8988T (cell line): ENCODE measurements around the gene CCDC136.

Experiments
- DNase-seq: peaks from one replicate; pipeline ENCODE4 v3.0.0; 2011

The CCDC136 gene

DNA sequence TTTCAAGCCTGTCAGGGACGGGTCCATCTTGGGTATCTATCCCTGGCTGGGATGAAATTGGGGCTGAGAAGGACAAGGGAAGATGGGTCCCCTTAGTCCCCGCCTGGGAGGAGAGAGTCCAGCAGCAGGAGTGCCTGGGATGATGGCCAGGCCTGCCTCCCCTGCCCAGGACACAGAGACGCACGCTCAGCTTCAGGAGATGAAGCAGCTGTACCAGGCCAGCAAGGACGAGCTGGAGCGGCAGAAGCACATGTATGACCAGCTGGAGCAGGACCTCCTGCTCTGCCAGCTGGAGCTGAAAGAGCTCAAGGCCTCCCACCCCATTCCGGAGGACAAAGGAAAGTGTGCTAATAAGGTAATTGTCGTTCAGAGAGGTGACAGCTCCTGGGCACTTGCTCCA is 15.4 kb downstream of the CCDC136 start:
- no peak for DNase-seq

DNA sequence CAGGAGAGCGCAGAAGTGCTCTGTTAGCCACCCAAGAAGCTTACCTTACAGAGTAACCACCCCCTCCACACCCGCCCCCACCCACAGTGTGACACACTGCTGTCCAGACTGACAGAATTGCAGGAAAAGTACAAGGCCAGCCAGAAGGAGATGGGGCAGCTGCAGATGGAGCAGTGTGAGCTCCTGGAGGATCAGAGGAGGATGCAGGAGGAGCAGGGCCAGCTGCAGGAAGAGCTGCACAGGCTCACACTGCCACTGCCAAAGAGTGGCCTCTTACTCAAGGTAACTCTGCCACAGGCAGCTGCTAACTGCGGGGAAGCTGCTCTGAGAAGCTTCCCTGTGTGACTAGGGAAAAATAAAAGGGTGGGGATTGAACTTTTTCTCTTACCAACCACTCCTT is 17.6 kb downstream of the CCDC136 start:
- no peak for DNase-seq

DNA sequence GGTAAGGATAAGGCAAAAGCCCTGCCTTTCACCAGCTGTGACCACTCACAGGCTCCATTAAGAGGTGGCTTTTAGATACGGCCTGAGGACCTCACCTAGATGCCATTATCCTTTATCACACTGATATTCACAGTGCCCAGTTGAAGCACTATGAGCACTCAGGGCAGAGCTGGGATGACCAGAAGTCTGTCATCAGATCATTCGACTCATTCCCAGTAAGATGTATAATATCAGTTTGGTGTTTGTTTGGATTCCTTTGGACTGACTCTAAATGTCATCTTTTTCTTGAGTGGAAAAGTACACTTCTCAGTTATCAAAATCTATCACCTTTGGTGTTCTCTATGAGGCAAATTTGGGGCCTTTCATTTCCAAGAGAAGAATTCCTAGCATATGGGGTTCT is 18.7 kb downstream of the CCDC136 start:
- DNase-seq: no peak

DNA sequence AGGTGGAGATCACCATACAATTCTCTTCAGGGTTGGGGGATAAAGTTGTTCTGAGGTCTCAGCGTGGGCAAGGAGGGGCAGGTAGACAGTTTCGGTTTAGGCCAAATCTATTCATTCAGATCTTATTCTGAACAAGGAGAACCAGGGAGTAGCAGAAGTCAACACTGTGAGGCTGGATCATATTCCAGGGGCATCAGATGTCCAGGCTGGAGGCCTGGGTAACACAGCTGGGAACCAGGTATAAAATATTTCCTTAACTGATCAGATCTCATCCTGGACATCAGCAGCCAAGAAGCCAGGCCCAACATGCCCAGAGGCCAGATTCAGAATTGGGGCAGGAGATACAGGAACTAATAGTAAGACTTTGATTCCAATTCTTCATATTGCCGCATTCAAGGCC is 19.2 kb downstream of the CCDC136 start:
- DNase-seq: no peak

DNA sequence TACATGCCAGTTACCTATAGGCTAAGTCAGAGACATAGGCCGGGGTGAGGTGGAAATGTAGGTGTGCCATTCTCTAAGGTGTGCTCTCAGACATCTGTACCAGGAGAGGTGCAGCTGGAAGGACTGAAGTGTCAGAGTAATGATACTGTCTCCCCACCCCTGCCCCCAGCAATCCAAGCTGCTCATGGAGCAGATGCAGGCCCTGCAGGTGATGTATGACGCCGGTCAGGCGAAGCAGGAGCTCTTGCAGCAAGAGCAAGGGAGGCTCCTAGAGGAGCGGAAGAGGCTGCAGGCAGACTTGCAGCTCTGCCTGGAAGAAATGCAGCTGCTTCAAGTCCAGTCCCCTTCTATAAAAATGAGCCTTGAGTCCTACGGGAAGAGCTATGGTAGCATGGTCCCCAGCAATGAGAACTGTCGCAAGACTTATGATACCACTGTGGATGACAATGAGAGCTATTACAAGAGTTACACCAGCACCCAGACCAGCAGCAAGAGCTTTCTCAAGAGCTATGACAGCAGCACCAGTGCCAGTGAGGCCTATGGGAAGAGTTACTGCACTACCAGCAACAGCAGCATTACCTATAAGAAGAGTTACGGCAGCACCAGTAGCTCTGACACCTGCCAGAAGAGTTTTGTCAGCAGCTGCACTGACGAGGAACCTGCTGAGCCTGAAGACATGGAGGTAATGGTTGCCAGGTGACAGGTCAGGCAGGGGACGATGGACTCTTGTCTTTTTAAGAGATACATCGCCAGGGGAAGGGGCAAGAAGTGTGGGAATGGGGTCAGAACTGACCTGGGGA is 20.1 kb downstream of the CCDC136 start:
- DNase-seq: no peak

DNA sequence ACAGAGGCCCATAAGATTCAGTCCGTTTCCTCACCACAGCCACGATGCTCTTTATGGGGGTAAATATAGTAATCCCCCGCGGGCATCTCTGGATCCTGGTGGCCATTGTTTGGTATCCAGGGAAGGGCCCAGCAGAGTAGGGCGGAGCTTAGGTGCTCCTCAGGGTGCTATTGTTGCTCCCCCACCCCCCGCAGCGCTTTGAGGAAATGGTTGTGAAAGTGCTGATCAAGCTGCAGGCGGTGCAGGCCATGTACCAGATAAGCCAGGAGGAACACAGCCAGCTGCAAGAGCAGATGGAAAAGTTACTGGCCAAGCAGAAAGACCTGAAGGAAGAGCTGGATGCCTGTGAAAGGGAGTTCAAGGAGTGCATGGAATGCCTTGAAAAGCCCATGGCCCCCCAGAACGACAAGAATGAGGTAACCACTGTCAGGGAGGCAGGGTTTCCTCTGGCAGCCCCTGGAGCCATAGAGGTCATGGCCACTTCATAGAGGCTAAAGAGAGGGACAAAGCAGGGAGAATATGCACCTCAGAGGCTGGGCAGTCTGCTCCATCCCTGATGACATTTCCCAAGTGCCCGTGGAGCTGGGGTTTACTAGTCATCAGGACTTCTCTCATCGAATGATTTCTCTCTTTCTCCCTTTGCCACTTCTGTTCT is 20.9 kb downstream of the CCDC136 start:
- DNase-seq: no peak

DNA sequence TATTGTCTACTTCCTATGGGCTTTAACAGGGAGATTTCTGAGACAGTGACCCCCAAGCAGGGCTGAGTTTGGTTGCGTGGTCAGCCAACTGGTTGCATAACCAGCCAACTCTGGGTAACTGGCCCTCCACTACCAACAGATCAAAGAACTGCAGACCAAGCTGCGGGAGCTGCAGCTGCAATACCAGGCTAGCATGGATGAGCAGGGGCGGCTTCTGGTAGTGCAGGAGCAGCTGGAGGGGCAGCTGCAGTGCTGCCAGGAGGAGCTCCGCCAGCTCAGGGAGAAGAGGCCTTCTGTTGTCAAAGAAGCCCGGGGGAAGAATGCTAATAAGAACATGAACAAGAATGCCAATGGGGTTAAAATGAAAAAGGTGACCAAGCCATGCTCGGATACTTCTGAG is 22.7 kb downstream of the CCDC136 start:
- DNase-seq: no peak

DNA sequence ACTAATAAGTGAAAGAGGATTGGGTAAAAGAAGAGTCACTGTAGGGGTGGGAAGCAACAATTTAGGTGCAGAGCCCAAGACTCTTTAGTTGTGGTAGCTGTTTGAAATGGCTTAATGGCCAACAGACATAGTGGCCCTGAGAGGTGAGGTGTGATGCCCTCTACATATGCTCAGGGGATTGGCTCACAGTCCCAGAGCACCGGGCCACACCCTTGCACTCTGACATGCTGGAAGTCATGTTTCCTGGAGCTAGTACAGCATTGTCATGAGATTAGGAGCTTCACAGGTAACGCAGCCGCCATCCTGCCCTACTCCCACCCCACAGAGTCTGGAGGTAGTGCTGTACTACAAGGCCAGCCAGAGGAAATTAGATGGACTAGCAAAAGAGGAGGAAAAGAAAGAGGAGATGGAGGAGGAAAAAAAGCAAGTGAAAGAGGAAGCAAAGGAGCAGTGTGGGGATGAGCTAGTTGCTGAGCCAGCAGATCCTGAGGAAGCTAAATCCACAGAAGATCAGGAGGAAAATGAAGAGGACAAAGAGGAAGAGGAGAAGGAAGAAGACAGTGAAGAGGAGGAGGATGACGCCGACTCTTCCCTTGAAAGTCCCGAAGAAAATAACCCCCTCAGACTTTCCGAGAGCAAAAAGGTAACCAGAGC is 23.6 kb downstream of the CCDC136 start:
- no peak for DNase-seq

DNA sequence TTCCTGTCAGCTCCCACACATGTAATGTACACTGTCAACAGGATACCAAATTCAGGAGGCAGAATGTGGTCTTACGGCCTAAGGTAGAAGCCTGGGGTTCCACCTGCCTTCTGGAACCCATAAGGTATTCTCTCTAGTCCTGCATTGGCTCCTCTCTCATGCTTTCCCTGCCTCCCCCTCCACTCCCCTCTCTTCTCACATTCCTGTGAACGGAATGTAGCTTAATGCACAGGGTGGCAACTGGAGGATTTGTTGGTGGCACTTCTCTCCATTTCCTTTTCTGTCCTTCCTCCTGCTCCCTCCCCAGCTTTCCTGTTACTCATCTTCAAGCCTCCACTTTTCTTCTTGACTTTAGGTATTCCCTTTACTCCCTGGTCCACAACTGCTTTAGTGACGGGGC is 26.9 kb downstream of the CCDC136 start:
- DNase-seq: no peak

DNA sequence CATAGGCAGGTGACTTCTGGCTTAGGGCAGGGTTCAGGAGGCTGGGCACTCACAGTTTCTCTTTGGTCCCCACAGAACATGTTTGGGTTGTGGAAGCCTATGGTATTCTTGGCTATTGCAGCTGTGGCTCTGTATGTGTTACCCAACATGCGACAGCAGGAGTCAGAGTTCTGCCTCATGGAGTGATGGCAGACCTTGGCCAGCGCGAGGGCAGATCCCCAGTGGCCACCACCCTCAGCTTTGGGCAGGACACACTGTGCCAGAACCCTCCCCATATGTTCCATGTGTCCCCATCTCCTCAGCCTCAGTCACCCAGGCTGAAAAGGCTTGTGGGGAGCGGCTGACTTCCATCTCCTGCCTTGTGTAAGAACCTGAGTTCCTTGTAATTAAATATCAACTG is 30.0 kb downstream of the CCDC136 start:
- DNase-seq: no peak

DNA sequence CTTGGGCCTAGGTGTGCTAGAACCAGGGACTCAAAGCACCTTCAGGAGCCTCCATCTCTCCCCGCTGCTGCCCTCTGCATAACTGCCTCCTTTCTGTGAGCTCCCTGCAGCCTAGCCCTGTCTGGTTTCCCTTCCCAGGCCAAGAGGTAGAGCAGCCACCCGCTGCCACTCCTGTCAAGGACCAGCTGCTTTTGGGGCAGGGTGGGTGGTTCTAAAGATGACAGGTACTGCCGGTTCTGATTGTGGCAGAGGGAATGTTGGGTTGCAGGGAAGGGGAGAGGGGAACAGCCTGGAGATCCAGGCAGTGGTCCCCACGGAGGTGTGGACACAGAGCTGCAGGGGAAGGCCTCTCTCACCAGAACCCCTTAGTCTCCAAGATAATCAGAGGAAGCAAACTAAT is 34.7 kb downstream of the CCDC136 start:
- no peak for DNase-seq

DNA sequence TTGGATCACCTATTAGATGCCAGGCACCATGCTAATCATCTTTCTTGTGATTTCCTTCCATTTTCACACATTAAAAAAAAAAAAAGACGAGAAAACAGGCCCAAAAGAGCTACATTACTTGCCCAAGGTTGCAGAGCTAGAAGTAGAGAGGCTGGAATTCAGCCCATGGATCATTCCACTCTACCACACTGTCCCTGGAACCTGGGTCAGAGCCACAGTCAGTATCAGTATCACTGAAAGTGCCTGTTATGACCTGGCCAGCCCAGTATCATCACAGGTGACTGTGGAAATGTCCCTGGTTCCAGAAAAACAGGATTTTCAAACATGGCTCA is 35.1 kb downstream of the CCDC136 start:
- no peak for DNase-seq

DNA sequence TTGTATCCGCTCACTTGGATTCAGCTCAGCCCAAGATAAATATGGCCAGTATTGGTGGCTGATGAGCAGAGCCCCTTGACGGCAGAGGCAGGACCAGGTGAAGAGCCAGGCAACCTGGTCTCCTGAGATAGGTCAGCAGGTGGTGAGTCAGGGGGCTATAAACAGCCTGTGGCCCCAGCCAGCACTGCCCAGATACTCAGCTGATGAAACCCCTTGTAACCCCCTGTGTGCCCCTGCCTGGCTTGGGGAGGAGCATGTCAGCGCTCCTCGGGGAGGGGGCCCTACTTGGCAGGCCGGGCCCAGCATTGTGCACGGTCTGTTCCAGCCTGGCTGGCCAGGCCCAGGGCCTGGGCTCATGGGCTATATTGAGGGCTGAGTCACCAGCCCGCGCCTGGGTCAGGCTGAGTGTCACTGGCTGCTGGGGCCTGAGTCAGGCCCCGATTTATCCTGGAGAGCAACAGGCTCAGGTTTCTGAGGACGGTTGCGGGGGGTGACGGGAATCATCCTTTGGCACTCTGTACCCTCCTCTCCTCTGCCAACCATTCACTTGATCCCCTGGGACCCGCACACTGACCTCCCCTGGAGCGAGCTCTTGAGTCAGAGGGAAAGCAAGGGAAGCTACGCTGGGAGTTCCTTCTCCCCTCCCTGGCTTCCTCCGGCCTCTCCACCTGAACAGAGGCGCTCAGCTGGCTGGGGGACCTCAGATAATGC is 35.6 kb downstream of the CCDC136 start:
- no peak for DNase-seq

DNA sequence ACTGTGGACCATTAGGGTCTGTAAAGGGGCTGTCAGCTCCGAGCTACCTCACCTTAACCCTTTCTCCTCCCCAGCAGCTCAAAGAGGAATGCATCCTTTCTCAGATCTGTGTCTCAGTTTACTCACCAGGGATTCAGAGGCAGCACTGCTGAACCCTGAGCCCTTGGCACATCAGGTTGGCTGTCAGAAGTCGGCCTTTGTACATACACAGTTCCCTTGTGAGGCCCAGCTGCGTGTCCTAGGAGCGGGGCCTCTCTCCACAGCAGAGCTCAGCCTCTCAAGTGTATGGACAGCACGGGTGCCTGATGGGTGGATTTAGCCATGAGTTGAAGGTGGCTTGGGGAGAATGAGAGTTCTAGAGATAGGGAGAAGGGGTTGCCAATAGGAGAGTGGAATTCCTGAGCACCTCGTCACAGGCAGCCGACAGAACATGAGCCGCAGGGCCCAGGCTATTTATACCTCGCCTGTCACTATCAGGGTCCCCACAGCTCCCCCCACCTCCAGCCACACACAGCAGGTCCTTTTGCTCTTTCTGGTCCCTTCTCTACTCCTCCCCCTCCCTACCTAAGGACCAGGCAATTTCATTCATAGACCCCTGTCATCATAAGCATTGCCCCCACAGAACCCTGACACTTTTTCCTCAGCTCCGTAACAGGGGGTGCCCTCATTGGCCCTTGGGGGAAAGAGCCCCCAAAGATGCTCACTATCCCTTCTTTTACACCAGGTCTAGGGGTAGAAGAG is 36.4 kb downstream of the CCDC136 start:
- no peak for DNase-seq

DNA sequence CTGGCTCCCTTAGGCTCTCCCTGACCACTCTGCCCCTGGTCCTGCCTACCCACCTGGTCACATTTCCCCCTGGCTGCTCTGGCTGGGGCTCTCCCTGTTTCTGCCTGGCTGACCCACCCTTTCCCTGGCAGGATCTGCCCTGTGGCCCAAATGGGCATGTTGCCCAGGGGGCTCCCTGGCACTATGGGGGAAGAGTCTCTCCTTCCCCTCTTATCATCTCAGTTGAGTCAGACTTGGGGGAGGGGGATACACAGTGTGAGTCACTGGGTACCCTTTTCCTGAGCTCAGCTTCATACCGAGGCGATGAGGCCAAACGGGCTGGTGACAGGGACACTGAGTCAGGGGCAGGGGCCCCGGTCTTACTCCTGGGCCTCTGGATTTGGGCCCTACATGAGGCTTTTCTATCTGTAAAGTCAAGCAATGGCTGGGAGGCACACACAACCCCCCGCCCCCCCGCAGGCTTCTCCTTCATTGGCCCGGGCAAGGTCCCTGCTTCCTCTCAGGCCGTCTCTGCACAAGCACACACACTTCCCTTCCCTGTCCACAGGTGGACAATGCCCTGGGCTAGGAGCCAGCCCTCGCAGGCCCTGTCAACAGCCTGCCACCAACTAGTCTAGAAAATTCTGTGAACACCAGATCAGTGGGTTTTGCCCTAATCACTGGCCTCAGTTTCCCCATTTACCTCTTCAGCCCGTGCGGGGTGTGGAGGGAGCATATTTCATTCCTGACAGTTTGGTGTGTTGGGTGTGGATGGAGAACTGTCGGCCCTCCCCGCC is 37.8 kb downstream of the CCDC136 start:
- peak; percentile 77 for DNase-seq

DNA sequence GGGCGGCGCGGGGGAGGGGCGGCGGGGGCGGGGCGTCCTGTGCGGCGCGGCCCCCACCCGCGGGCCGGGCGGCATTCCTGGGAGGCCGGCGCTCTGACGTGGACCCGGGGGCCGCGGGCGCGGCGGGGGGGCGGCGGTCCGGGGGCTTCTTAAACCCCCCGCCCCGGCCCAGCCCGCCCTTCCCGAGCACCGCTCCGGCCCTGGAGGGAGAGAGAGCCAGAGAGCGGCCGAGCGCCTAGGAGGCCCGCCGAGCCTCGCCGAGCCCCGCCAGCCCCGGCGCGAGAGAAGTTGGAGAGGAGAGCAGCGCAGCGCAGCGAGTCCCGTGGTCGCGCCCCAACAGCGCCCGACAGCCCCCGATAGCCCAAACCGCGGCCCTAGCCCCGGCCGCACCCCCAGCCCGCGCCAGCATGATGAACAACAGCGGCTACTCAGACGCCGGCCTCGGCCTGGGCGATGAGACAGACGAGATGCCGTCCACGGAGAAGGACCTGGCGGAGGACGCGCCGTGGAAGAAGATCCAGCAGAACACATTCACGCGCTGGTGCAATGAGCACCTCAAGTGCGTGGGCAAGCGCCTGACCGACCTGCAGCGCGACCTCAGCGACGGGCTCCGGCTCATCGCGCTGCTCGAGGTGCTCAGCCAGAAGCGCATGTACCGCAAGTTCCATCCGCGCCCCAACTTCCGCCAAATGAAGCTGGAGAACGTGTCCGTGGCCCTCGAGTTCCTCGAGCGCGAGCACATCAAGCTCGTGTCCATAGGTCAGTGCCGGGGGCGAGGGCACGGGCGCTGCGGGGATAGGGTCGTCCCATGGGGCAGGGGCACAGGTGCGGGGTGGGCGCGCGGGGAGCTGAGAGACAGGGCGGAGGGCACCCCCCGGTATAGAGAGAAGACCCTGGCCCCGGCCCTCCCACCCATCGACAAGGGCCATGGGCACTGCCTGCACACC is 38.7 kb downstream of the CCDC136 start, which contains the start of gene FLNC:
Gene FLNC (plus strand): TSS at position 176 of the 947 bp plus-strand sequence. CDS start 232 bp downstream, at position 408.
- peak; percentile 56 for DNase-seq

DNA sequence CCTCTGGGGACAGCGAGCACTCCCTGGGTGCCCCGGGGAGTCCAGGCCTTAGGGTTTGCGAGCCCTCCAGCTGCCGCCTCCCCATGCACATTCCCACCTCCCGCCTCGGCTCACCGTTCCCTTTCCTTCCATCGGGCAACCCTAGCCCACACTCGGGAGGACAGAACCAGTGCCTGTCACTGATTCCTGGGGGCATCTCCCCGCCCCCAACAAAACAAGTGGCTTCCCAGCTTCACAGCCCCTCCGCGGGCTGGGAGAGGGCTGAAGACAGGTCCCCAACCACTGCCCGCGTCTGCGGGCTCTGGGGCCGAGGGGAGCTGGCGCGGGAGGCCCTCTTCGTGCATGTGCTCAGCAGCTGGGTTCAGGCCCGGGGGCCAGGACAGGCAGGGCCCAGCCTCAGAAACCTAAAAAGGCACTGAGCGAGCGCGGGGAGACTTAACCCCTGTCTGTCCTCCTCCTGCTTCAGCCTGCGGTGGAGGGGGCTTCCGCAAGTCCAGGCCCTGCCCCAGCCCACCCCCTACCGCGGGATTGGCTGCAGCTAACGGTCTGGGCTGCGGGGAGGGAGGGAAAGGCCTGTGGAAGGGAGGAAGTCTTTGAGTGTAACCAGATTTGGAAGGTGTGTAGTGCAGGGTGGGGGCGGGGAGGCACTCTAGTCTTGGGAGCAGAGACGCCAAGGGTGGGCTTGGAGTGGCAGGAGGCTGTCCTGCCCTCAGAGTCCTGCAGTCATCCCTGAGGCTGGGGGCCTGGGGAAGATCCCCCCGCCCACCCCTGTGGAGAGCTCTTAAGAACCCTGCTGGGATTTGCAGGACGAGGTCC is 39.6 kb downstream of the CCDC136 start:
- no peak for DNase-seq

DNA sequence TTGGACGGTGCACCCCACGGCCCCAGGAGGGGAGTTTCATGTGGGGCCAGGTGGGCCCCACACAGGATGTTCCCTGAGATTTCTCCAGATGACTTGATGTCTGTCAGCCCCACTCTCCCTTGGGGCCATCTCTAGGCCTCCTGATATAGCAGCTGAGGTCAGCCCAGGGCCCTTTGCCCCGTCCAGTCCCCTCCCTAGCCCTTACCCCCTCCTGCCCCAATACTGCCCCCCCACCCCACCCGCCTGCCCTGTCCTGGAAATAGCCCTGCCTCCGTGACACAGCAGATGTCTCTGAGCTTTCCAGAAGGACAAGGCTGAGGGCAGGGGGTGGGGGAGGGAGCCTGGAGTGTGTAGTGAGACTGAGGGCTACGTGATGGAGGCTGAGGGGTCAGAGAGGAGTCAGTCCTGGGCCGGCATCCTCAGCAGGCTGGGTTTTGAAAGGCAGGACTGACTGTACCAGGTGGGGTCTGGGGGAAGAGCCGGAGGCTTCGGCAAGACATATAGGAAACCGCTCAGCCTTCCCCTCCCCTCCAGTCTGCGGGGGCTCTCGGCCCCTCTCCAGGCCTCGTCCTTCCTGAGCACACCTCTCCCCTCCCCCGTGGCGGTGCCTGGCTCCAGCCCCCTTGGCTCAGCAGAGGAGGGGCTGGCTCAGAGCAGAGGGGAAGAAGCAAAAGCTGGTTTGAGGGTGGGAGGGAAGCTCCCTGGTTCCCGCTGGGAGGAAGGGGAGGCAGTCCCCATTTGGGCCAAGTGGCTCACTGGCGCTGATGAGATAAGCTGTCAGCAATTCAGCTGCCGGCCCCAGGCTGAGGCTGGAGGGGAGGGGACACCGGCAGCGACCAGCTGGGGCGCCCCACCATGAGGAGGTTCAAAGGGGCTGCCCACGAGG is 40.5 kb downstream of the CCDC136 start:
- DNase-seq: no peak

DNA sequence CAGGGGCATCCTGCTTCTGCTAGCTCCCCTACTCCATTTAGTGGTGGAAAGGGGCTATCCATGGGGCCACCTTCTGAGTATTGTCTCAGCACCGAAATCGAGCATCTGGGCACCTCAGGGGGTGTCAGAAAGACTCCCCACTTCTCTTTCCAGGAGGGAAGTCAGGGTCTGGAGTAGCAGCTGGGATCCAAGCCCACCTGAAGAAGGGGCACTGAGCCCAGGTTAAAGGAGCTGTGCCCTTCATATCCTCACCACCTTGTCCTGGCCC is 41.0 kb downstream of the CCDC136 start:
- DNase-seq: no peak
